Spleen (tissue), 3 donors: ENCODE results near the gene RPS18.

ENCODE experiments used
- POLR2A ChIP-seq, 3 donors: fragments of 450-650 bp; IDR thresholded peaks; one replicate each; pipeline ENCODE4 v1.5.1; 2017; ENCODE audit warnings: antibody characterized with exemption in 3 of 3, mild to moderate bottlenecking in 1 of 3
- POLR2AphosphoS5 ChIP-seq, 3 donors: sonication (generic); formaldehyde crosslinking; IDR thresholded peaks; one replicate each; pipeline ENCODE4 v1.5.1; 2017; ENCODE audit warnings: antibody characterized with exemption in 3 of 3

DNA sequence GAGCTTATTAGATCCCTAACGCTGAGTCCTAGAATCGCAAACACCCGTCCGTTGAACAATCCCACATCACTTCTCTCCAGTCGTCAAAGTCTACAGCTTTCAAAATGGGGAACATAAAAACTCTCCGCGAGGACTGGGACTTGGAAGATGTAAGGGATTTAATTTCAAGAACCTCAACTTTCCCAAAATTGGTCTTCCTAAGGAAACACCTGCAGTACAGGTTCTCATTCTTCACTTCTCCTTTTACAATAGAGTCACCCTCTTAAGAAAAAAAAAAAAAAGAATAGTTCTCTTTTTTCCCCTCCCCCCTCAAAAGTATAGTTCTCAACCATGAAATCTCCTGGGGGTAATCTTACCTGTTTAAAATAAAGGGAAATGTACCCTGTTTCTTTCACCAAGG lies 52.2 kb downstream of the RPS18 start:
- TF ChIP-seq POLR2A (IDR thresholded peaks at IDR 0.05), result no peak
- TF ChIP-seq POLR2AphosphoS5 (IDR thresholded peaks at IDR 0.05), result no peak
